Neural progenitor cell (in vitro differentiated cells): Measurements from ENCODE around the gene UBAP1L.
"Not testable (repeated sequence)": the region's sequence is repeated elsewhere in the genome, so short reads cannot be mapped to it uniquely, and the experiment has no call there.

ENCODE experiments used
- CTCF ChIP-seq: fragments of 200-600 bp; sonication (generic); IDR thresholded peaks from 2 replicates; pipeline ENCODE4 v1.5.1; 2017; ENCODE audit warnings: antibody characterized with exemption, mild to moderate bottlenecking
- EZH2 ChIP-seq: fragments of 200-600 bp; sonication (generic); IDR thresholded peaks from 2 replicates; pipeline ENCODE4 v1.6.1; 2017; ENCODE audit warnings: antibody characterized with exemption, mild to moderate bottlenecking, moderate library complexity
- EZH2phosphoT487 ChIP-seq: fragments of 200-600 bp; sonication (generic); IDR thresholded peaks from 2 replicates; pipeline ENCODE4 v1.6.1; 2017; ENCODE audit warnings: antibody characterized with exemption

- not testable (repeated sequence) for TF ChIP-seq EZH2, EZH2phosphoT487, CTCF
These were observed 22.1 kb upstream of the UBAP1L start for GRCh38 chr15:65137089-65137488.
